Measurements from ENCODE around the gene TBC1D4.
"Not testable (repeated sequence)": the region's sequence is repeated elsewhere in the genome, so short reads cannot be mapped to it uniquely, and the experiment has no call there.

Gene TBC1D4

GRCh38 chr13:75440100-75440499, 41.9 kb downstream of the TBC1D4 start:
- H3K36me3 ChIP-seq (ENCODE audit: insufficient read depth, low read length): no peaks in the 10 kb centered on the region
- no peak overlapping the region for H3K9ac ChIP-seq (ENCODE audit: insufficient read length)
- DNase-seq (ENCODE audit: low read depth, low spot score): no peak
- H3K9me3 ChIP-seq (ENCODE audit: low read depth, low read length): no peaks in the 10 kb centered on the region
- TF ChIP-seq EZH2 (IDR thresholded peaks at IDR 0.05): no peak
- TF ChIP-seq FOXP2 (optimal IDR thresholded peaks at IDR 0.05; ENCODE audit: control extremely low read depth, extremely low read length, insufficient read depth): no peak
- TF ChIP-seq POLR2AphosphoS5 (IDR thresholded peaks at IDR 0.05; ENCODE audit: borderline replicate concordance, low read depth, low read length): no peak
- H3K27ac ChIP-seq: no peak overlapping the region
- no peak overlapping the region for H3K4me3 ChIP-seq

DNA sequence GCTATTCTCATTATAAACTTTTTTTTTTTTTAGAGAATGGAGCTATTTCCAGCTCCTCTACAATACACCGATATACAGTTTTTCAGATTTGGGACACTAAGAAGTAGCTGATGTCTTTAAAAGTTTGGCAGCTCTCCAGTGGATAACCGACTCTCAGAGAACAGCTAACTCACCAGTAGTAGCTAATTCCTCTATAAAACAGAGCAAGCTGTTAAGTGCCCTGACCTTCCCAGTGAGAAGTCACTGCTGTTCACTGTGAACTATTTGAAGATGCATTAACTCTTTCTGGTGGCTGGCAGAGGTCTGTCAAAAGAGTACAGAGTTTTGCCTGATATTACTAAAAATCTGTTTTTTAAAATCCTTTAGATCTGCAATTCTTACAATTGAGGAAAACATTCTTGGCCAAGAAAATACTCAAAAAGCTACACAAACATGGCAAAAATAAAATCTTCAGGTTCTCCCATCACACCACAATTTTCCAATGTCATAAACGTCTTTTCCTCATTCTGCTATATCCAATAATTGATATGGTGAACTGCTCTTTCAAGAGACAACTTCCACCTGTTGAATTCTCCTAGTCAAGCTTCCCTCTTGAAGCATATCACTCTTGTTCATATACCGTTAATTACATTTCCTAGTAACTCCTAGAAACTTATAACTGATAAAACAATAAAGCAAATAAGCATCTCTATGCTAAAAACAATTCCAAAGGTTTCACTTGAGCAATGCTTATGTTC, 44.2 kb downstream of the TBC1D4 start:
- Histone ChIP-seq H3K9ac (ENCODE audit: insufficient read length) (no peak overlapping the region), H3K4me3 (peak overlapping the region; percentile 28; the same call in 1 of the 2 replicates), H3K9me3 (ENCODE audit: low read depth, low read length) (no peaks in the 10 kb centered on the region), H3K36me3 (ENCODE audit: insufficient read depth, low read length) (no peaks in the 10 kb centered on the region), H3K27ac (peak overlapping the region; percentile 39; the same call in 1 of the 2 replicates)
- DNase-seq (ENCODE audit: low read depth, low spot score): no peak
- TF ChIP-seq EZH2 (IDR thresholded peaks at IDR 0.05) (no peak), FOXP2 (optimal IDR thresholded peaks at IDR 0.05; ENCODE audit: control extremely low read depth, extremely low read length, insufficient read depth) (no peak), POLR2AphosphoS5 (IDR thresholded peaks at IDR 0.05; ENCODE audit: borderline replicate concordance, low read depth, low read length) (no peak)

GRCh38 chr13:75434126-75434525, 47.8 kb downstream of the TBC1D4 start:
- not testable (repeated sequence) for DNase-seq (ENCODE audit: low read depth, low spot score); H3K9ac ChIP-seq (ENCODE audit: insufficient read length); H3K27ac ChIP-seq; H3K9me3 ChIP-seq (ENCODE audit: low read depth, low read length); H3K36me3 ChIP-seq (ENCODE audit: insufficient read depth, low read length); H3K4me3 ChIP-seq

DNA sequence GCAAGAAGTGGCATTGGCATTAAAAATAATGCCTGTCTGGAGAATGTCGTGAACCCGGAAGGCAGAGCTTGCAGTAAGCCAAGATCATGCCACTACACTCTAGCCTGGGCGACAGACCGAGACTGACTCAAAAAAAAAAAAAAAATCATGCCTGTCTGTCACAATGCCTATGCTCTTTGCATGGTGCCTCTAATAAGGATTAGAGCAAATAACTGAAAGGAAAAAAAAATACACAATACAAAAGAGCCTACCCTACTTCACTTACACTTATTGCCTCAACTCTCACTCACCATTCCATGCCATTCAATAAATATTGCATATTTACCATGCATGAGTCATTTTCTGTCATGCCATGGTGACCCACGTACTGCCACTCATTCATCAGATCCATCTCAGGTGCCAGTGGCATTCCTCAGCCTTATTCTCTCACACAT, 49.1 kb downstream of the TBC1D4 start:
- no peak overlapping the region for H3K27ac ChIP-seq
- no peak overlapping the region for H3K4me3 ChIP-seq
- H3K9me3 ChIP-seq (ENCODE audit: low read depth, low read length): no peaks in the 10 kb centered on the region
- DNase-seq (ENCODE audit: low read depth, low spot score): no peak
- no peak overlapping the region for H3K9ac ChIP-seq (ENCODE audit: insufficient read length)
- H3K36me3 ChIP-seq (ENCODE audit: insufficient read depth, low read length): no peaks in the 10 kb centered on the region
- TF ChIP-seq POLR2AphosphoS5 (IDR thresholded peaks at IDR 0.05; ENCODE audit: borderline replicate concordance, low read depth, low read length): no peak
- TF ChIP-seq EZH2 (IDR thresholded peaks at IDR 0.05): no peak
- no peak for TF ChIP-seq FOXP2 (optimal IDR thresholded peaks at IDR 0.05; ENCODE audit: control extremely low read depth, extremely low read length, insufficient read depth)

DNA sequence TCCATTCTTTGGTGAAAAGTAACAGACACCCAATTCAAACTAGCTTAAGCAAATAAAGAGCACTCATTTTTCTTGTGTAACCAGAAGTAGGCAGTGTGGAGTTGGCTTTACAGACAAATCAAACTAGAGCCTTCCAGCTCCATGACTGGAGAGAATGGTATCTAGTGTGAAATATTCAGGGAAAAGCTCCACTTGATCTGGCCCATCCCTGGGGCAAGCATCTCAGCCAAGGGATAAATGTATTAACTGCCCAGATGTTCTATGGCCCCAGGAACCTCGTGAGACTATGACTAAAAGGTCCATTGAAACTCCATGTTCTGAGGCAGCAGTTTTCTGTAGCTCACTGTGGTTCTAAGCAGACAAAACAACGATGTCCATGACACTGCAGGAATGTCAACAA, 49.9 kb downstream of the TBC1D4 start:
- H3K9me3 ChIP-seq (ENCODE audit: low read depth, low read length): no peaks in the 10 kb centered on the region
- TF ChIP-seq EZH2 (IDR thresholded peaks at IDR 0.05): no peak
- no peak for TF ChIP-seq POLR2AphosphoS5 (IDR thresholded peaks at IDR 0.05; ENCODE audit: borderline replicate concordance, low read depth, low read length)
- TF ChIP-seq FOXP2 (optimal IDR thresholded peaks at IDR 0.05; ENCODE audit: control extremely low read depth, extremely low read length, insufficient read depth): no peak
- no peak overlapping the region for H3K9ac ChIP-seq (ENCODE audit: insufficient read length)
- no peaks in the 10 kb centered on the region for H3K36me3 ChIP-seq (ENCODE audit: insufficient read depth, low read length)
- no peak for DNase-seq (ENCODE audit: low read depth, low spot score)
- H3K4me3 ChIP-seq: no peak overlapping the region
- H3K27ac ChIP-seq: no peak overlapping the region

DNA sequence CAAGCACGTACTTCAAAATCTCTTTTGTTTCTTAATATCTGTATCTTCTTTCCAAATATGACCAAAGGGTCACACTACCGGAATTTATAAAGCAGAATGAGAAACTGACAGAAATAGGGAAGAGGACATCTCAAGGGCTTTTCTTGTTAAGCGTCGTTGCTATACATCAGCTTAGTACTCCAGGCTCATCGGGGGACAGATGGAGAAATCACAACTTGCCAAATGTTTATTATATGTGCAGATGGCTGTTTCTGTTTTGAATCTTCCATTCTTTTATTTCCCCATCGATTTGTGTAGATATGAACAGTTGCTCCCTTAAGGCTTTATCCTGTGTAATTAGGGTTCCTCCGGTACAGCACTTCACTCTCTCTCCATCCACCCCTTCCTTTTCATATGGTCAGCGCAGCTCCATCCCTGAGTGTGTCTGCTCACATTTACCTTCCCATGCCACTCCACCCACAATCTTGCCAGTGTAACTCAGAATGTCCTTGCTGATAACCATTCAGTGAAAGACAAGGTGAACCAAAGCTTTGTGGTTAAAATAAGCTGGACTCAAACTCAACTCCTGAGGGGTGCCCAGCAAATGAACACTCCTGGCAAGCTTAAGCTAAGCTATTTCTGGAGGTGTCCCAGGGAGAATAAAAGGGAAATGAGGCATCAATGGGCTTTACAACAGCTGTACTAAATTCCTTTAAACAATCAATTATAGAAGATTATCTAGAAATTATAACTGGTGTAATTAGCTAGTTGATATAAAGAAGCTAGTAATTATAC, 51.3 kb downstream of the TBC1D4 start:
- Histone ChIP-seq H3K9me3 (ENCODE audit: low read depth, low read length) (no peaks in the 10 kb centered on the region), H3K4me3 (no peak overlapping the region), H3K27ac (no peak overlapping the region), H3K36me3 (ENCODE audit: insufficient read depth, low read length) (no peaks in the 10 kb centered on the region), H3K9ac (ENCODE audit: insufficient read length) (no peak overlapping the region)
- no peak for DNase-seq (ENCODE audit: low read depth, low spot score)
- TF ChIP-seq POLR2AphosphoS5 (IDR thresholded peaks at IDR 0.05; ENCODE audit: borderline replicate concordance, low read depth, low read length): no peak
- no peak for TF ChIP-seq FOXP2 (optimal IDR thresholded peaks at IDR 0.05; ENCODE audit: control extremely low read depth, extremely low read length, insufficient read depth)
- no peak for TF ChIP-seq EZH2 (IDR thresholded peaks at IDR 0.05)

DNA sequence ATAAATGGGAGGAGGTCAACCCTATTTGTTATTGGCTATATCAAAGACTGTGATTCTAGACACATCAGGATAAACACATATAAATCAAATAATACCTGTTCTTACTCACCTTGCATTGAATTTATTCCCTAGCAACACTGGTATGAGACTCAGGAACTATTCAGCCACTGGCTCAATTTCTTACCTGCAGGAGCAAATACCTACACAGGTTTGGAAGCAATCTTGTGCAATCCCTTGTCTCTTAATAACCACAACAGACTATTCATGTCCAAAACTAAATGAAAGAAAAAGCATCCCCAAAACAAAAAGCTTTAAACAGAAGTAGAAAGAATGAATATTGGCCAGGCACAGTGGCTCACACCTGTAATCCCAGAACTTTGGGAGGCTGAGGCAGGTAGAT, 55.5 kb downstream of the TBC1D4 start:
- H3K27ac ChIP-seq: no peak overlapping the region
- no peak for TF ChIP-seq POLR2AphosphoS5 (IDR thresholded peaks at IDR 0.05; ENCODE audit: borderline replicate concordance, low read depth, low read length)
- no peak for TF ChIP-seq EZH2 (IDR thresholded peaks at IDR 0.05)
- no peak for TF ChIP-seq FOXP2 (optimal IDR thresholded peaks at IDR 0.05; ENCODE audit: control extremely low read depth, extremely low read length, insufficient read depth)
- no peaks in the 10 kb centered on the region for H3K36me3 ChIP-seq (ENCODE audit: insufficient read depth, low read length)
- no peak for DNase-seq (ENCODE audit: low read depth, low spot score)
- no peaks in the 10 kb centered on the region for H3K9me3 ChIP-seq (ENCODE audit: low read depth, low read length)
- no peak overlapping the region for H3K9ac ChIP-seq (ENCODE audit: insufficient read length)
- H3K4me3 ChIP-seq: no peak overlapping the region

GRCh38 chr13:75425216-75426009, 56.6 kb downstream of the TBC1D4 start:
- no peak overlapping the region for H3K9ac ChIP-seq (ENCODE audit: insufficient read length)
- no peak overlapping the region for H3K27ac ChIP-seq
- H3K4me3 ChIP-seq: no peak overlapping the region
- DNase-seq (ENCODE audit: low read depth, low spot score): no peak
- no peak for TF ChIP-seq EZH2 (IDR thresholded peaks at IDR 0.05)
- no peak for TF ChIP-seq FOXP2 (optimal IDR thresholded peaks at IDR 0.05; ENCODE audit: control extremely low read depth, extremely low read length, insufficient read depth)
- no peak for TF ChIP-seq POLR2AphosphoS5 (IDR thresholded peaks at IDR 0.05; ENCODE audit: borderline replicate concordance, low read depth, low read length)
- no peaks in the 10 kb centered on the region for H3K9me3 ChIP-seq (ENCODE audit: low read depth, low read length)
- no peaks in the 10 kb centered on the region for H3K36me3 ChIP-seq (ENCODE audit: insufficient read depth, low read length)

Measured in SK-N-MC (cell line).